ENCODE measurements around the gene MDN1. TPM values are rescaled to one million over a fixed set of nuclear protein-coding genes. Genes with fewer than 3 reads are reported as not detected.
"Not testable (repeated sequence)": the region's sequence is repeated elsewhere in the genome, so short reads cannot be mapped to it uniquely, and the experiment has no call there.

MDN1 gene
- total RNA-seq, 1 donor from 2014 or later, result 22.6 TPM

DNA sequence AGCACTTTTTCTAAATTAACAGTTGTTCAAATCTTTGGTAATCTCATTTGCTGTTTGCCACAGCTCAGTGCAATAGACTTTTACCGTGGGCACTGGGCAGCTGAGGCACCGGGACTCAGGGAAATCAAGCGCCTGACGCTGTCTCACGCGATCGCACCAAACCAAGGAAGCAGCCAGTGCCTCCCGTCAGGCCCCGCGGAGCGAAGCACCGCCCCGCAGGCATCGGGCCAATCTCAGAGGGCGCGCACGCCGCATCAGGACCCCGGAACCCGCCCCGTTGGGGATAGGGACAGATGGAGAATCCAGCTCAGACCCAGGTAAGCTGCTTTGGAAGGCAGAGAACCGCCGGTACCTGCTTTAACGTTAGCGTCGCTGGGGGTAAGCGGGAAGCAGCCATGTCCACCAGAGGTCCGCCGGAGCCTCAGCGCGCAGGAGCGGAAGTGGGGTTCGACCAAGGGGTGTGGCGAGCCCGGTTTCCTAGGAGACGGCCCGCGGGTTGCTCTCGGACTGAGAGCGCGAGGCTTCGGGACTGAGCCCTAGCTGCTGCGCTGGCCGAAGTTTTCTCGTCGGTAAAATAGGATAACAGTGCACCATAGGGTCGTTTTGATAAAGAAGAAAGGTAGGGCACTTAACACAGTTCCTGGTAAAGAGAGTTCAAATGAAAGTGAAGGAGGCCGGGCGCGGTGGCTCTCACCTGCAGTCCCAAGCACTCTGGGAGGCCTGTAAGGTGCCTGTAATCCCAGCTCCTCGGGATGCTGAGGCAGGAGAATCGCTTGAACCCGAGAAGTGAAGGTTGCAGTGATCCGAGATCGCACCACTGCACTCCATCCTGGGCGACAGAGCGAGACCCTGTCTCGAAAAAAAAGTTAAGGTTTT lies 181.0 kb downstream of the MDN1 start, which contains the start of gene LYRM2:
TSS of gene LYRM2 (minus strand) at position 428 of the 876 bp plus-strand sequence. CDS start at position 397, 31 bp downstream.
- intact Hi-C loops (cut with DNase I), result no loop called here
- ATAC-seq (ENCODE audit: poor library complexity), result peak; percentile 99

DNA sequence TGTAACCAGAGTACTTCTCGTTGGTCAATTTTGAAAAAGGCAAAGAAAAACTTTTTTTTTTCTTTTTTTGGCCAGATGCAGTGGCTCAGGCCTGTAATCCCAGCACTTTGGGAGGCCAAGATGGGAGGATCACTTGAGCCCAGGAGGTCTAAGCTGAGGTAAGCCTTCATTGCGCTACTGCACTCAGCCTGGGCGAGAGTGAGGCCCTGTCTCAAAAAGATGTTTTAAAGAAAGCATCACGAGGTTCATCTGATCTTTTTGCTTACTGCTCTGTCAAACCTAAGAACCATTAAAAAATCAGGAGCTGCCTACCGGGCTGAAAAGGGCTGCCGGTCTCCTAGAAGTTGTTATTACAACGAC lies 181.7 kb downstream of the MDN1 start:
- intact Hi-C loops (cut with DNase I), result no loop called here
- ATAC-seq (ENCODE audit: poor library complexity), result no peak
- DNase-seq, result no peak

More for the DNA sequence above, 181.0 kb downstream of the MDN1 start, which contains the start of gene LYRM2:
- peak; percentile 97 for DNase-seq

DNA sequence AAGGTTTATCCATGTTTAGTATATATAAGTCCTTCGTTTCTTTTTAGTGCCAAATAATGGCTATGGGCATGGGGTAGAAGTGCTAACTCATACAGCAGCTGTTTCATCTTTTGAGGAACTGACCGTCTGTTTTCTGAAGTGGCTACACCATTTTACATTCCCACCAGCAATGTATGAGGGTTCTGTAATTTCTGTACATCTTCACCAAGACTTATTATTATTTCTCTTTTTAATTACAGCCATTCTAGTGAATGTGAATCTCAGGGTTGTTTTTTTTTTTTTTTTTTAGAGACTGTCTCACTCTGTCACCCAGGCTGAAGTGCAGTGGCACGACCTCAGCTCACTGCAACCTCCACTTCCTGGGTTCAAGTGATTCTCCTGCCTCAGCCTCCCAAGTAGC lies 183.2 kb downstream of the MDN1 start:
- DNase-seq; ATAC-seq (ENCODE audit: poor library complexity); intact Hi-C loops (cut with DNase I): not testable (repeated sequence)

DNA sequence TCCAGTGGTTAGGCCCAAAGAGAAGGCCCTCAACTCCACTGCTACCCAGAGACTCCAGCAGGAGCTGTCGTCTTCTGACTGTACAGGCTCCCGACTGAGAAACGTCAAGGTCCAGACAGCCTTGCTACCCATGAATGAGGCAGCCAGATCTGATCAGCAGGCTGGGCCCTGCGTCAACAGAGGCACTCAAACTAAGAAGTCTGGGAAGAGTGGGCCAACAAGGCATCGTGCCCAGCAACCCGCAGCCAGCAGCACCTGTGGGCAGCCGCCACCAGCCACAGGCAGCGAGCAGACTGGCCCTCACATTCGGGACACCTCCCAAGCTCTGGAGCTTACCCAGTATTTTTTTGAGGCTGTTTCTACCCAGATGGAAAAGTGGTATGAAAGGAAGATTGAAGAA lies 189.1 kb downstream of the MDN1 start:
- ATAC-seq (ENCODE audit: poor library complexity) (peak; percentile 94), DNase-seq (peak; percentile 81)
- intact Hi-C loops (cut with DNase I), result no loop called here

DNA sequence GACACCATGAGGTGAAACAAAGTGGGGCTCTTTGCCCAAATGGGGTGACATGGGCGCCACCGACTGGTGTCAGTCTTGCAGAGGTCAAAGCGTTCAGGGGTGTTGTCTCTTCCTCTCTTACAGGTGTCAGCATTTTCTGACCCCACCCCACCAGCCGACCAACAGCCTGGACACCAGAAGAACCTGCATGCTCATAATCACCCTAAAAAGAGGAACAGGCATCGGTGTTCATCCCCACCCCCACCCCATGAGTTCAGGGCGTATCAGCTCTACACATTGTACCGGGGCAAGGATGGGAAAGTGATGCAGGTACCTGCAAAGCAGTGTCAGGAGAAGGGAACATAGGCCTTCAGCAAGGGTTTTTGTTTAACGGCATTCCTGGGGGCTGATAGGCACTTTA lies 195.8 kb downstream of the MDN1 start:
- intact Hi-C loops (cut with DNase I), result no loop called here
- ATAC-seq (ENCODE audit: poor library complexity) (no peak), DNase-seq (no peak)

DNA sequence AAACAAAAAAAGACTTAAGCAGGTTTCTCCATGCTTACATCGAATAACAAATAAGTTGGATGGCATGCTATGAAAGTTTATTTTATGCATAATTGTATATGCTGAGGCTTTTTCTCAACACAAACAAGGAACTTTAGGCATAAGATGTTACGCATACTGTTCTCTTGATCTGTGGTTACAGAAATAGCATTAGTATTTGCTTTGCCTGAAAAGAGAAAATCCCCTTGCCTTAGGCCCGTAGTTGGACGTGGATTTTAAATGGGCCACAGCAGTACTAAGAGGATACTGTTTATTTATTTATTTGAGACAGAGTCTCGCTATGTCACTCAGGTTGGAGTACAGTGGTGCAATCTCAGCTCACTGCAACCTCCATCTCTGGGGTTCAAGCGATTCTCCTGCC lies 200.0 kb downstream of the MDN1 start:
- DNase-seq (no peak), ATAC-seq (ENCODE audit: poor library complexity) (no peak)
- intact Hi-C loops (cut with DNase I), result no loop called here

DNA sequence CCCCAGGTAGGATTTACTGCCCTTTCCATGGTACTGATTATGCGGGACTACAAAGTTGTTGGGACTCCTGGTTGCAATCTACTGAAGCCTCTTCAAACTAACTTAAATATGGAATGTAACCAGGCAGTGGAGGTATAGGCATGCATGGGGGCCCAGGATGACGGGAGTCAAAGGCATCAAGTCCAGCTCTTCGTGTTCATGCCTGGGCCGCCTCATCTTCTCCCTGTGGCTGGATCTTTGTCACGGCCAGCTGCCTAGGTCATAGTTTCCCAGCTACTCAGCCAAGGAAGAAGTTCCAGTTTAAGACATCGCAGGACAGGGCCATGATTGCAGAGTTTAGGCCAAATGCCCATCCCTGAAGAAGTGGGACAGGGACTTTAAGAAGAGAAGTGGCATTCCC lies 201.6 kb downstream of the MDN1 start:
- ATAC-seq (ENCODE audit: poor library complexity) (no peak), DNase-seq (no peak)
- intact Hi-C loops (cut with DNase I), result no loop called here

DNA sequence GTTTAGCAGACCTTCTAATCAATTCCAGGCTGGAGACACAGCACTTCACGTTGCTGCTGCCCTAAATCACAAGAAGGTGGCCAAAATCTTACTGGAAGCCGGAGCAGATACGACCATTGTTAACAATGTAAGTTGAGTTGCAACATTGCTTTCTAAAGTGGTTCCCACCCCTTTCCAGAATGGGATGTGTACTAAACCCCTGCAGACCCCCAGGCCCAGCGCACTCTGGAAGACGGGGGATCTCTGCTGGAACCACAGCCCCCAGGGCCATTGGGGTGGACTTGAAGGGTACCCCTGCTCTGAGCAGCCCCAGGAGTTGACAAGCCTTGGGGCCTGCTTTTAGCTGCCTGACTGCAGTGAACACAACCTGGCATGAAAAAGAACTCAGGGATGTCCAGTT lies 203.1 kb downstream of the MDN1 start:
- DNase-seq (no peak), ATAC-seq (ENCODE audit: poor library complexity) (no peak)

DNA sequence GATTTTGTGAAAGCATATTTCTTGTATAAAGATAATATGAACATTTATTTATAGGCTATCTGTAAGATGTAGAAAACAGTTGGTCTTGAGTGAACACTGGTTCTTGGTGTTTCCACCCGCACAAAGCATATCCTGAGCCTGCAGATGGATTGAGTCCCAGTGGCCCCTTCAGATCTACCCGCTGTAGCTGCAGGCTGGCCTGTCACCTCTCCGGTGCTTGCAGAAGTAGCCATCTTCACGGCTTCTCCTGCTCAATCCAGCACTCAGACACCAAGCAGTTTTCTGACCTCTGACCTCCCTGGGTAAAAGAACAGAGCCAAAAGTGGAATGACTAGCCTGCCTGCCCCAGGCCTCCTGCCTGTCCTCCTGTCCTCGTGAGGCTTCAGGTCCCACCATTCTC lies 203.7 kb downstream of the MDN1 start:
- intact Hi-C loops (cut with DNase I), result no loop called here
- no peak for ATAC-seq (ENCODE audit: poor library complexity)
- no peak for DNase-seq

More for the DNA sequence above, 203.1 kb downstream of the MDN1 start:
- intact Hi-C loops (cut with DNase I), result no loop called here

DNA sequence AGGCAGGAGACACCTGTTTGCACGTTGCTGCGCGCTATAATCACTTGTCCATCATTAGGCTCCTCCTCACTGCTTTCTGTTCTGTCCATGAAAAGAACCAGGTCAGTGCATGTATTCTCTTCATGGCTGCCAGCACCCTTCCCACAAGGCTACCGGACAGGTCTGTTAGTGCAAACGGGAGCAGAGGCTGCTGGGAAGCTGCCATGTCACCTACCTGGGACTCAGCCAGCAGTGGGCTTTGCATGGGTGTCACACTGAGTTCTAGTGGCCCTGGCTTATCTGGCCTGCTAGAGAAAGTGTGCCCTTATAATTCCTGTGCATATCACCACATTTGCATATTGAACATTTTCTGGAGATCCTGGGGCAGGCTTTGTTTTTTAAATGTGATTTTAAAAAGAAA lies 205.8 kb downstream of the MDN1 start:
- ATAC-seq (ENCODE audit: poor library complexity), result no peak
- DNase-seq, result no peak

DNA sequence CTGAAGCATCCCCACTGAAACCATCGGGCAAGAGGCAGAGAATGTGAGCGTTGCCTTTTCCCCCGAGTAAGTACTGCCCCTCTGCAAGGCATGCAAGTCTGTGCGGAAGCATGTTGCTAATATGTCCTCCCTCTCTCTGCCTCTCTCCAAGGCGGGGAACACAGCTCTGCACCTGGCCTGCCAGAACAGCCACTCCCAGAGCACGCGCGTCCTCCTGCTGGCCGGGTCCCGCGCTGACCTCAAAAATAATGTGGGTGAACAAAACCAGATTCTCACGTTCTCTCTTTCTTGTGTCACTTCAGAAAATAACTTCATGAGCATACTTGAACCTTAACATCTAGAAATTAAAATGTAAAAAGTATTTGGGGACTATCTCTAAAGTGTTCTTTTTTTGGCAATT lies 207.5 kb downstream of the MDN1 start:
- no peak for ATAC-seq (ENCODE audit: poor library complexity)
- intact Hi-C loops (cut with DNase I), result no loop called here
- DNase-seq, result no peak

More for the DNA sequence above, 205.8 kb downstream of the MDN1 start:
- intact Hi-C loops (cut with DNase I), result no loop called here

DNA sequence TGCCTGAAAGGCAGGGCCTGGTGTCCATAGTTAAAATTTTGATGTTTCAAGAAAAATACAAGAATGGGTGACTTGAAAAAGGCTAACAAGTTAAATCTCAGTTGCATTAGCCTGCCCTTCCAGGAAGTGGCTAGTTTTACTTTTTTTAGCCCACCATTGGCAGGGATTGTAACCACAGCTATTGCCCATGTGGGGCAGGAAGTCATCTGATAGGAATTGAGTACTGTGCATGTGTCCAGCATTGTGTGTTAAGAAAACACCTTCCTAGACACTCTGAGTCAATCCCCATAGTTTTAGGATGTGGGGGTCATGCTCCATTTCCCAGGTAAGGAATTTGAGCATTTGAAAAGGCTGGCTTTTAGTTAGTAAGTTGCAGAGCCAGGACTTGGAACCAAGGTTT lies 207.9 kb downstream of the MDN1 start:
- ATAC-seq (ENCODE audit: poor library complexity) (no peak), DNase-seq (no peak)
- intact Hi-C loops (cut with DNase I), result no loop called here

DNA sequence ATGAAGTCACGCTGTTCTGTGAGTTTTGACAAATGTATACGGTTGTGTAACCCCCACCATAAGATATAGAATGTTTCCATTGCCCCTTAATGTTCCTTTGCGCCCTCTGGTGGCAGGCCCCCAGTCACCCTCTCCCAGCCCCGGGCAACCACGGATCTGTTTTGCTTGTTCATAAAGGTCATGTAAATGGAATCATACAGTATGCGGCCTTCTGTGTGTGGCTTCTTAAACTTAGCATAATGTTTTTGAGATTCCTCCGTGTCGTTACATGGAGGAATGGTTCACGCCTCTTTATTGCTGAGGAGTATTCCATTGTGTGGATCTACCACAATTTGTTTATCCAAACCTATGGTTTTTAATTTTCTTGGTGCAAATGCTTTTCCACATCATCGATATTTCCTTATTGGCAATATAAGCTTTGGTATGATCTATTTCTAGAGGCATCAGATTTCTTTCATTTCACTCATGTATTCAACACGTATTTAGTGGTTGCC lies 209.4 kb downstream of the MDN1 start:
- peak; percentile 82 for ATAC-seq (ENCODE audit: poor library complexity)
- intact Hi-C loops (cut with DNase I), result no loop called here

DNA sequence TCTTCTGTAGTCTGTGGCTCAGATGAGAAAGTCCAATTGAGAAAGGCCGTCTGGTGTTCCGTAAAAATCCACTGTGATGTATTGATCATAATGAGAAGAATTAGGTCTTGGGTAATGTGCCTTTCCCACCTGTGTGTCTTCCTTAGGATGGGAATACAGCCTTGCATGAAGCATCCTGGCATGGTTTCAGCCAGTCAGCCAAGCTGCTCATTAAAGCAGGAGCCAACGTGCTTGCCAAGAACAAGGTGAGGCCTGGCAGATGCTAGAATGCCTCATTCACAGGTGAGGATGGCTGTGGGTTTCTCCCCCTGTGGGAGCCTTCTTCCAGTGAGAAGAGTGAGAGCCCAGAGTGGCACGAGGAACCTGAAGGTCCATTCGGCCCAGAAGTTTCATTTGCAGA lies 213.7 kb downstream of the MDN1 start:
- DNase-seq (no peak), ATAC-seq (ENCODE audit: poor library complexity) (no peak)
- intact Hi-C loops (cut with DNase I), result no loop called here

More for the DNA sequence above, 209.4 kb downstream of the MDN1 start:
- peak; percentile 82 for DNase-seq

DNA sequence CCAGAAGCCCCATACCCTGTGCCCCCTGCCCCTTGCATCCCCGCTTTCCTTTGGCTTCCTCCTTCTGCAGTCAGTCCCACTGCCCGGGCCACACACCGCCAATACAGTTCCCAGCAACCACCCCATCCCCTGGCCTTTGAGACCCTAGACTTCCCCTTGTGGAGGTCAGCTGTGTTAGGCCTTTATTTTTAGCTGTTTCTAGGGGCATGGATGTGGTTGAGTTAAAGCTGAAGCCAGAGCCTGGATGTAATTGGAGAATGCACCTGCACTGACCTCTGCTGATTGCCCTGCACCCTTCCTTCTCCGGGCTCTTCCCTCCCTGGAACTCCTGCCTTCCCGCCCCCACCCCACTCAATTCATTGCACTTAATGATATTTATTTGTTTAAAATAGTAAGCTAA lies 214.9 kb downstream of the MDN1 start:
- intact Hi-C loops (cut with DNase I), result no loop called here
- ATAC-seq (ENCODE audit: poor library complexity) (no peak), DNase-seq (no peak)

DNA sequence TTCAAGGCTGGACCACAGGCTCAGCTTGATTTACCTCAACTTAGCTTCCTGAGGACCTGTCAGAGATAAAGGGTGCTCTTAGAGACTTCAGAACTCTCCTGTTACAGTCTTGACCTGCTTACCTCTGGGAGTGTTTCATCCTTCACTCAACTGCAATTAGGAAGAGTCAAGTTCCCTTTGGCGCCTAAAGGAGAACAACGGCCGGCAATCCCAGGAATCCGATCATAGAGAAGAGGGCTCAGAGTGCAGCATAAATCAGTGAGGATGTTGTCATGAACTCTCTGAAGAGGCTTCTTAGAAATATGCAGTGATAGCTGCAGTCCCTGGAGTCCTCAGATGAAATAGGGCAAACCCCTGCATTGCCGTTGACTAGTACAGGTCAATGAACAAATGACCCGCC lies 217.4 kb downstream of the MDN1 start:
- DNase-seq (no peak), ATAC-seq (ENCODE audit: poor library complexity) (no peak)
- intact Hi-C loops (cut with DNase I), result no loop called here

DNA sequence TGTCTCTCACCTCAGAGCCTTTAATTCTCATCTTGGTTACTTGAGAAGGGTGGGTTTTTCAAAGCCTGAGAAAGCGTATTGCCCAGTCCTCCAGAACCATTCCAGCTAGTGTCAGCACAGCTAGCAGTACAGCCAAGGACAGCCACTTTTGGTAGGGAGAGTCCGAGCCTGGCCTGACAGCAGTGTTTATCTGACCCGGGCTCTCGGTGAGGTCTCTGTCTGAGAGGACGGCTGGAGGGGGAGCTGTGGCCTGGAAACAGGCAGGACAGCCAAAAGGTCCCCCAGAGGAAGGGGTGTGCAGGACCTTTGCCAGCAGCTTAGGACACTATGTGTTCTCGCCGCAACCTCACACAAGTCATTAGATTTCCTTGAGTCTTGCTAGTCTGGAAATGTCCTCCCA lies 219.9 kb downstream of the MDN1 start:
- intact Hi-C loops (cut with DNase I), result no loop called here
- DNase-seq (peak; percentile 54), ATAC-seq (ENCODE audit: poor library complexity) (peak; percentile 84)

DNA sequence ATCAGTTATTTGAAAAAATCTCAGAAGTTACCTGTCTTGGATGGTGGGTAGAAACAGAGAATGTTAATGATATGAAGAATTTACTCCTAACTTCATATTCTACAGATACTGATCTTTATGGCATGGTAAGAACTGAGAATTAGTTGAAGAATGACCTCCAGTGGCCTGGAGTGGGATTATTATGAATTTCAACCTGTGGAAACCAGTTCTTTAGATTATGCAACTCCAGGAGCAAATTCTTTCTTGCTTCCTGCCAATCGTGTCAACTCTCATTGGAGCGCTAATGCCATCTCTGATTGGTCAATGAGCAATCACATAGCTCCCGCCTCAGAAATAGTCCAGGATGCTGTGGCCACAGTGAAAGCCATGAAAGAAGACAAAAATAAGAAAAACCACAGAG lies 221.6 kb downstream of the MDN1 start:
- intact Hi-C loops (cut with DNase I), result no loop called here
- no peak for ATAC-seq (ENCODE audit: poor library complexity)
- DNase-seq, result no peak

DNA sequence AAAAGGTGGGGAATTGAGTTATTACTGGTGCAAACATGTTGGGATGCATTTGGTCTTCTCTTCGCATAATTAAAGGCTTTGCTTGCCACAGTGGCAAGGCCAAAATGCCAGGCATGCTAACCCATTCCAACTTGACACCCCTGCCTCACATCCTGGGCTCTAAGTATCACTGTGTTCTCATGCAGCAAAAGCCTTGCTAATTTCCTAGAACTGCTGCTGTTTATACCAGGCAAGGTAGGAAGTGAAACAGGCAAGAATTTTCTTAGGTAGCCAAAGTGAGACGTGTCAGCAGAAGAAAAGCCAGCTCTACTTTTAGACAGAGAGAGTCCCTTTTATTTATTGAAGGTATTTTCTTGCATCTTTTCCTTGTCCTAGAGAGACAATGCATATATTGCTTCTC lies 222.2 kb downstream of the MDN1 start:
- ATAC-seq (ENCODE audit: poor library complexity), result no peak
- DNase-seq, result no peak
- intact Hi-C loops (cut with DNase I), result no loop called here

DNA sequence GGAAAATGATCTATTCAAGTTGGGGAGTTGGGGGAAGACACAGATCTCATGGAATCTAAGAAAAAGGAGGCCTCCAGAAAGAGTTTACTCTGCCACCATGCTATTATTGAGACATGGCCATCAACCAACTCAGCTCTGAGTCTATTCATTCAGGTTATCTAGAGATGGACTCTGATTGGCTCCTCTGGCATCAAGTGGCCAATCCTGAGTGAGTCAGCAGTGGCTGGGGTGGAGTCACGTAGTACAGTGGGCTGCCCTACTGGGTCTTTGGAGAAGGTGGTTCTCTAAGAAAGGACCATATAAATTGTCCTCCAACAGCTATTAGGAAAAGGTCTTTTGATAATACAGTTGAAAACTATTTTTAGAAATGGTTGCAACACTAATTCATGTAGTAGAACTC lies 223.1 kb downstream of the MDN1 start:
- ATAC-seq (ENCODE audit: poor library complexity), result no peak
- intact Hi-C loops (cut with DNase I), result no loop called here

More for the DNA sequence above, 223.1 kb downstream of the MDN1 start:
- no peak for DNase-seq

Data from Right ventricle myocardium superior (tissue), 1 donor.